Measurements from ENCODE around the gene DRAM1. TPM values are rescaled to one million over a fixed set of nuclear protein-coding genes. Genes with fewer than 3 reads are reported as not detected.

DRAM1 gene
- total and polyA plus RNA-seq, 2 donors (not counting 1 experiment from before 2014, with no cell fraction given) = 155 to 184 TPM

- TF ChIP-seq EZH2 (IDR thresholded peaks at IDR 0.05; ENCODE audit: low read length, missing control alignments) (no peak), CTCF (conservative IDR thresholded peaks at IDR 0.05 in 1 of 2, IDR thresholded peaks at IDR 0.05 in 1 of 2; ENCODE audit: low read depth in 1 of 2, low read length in 2 of 2) (peak; percentile 50 to 59)
- Histone ChIP-seq H4K20me1 (ENCODE audit: control insufficient read depth, extremely low read depth, insufficient read depth, low read length) (no peaks in the 10 kb centered on the region), H3K27me3 (ENCODE audit: control insufficient read depth, insufficient read depth, low read length) (no peaks in the 10 kb centered on the region), H2AFZ (ENCODE audit: low read length) (peak within 1 kb of the TSS; percentile 85), H3K27ac (ENCODE audit: insufficient read depth, low read length) (peak within 1 kb of the TSS; percentile 40), H3K36me3 (ENCODE audit: control insufficient read depth, insufficient read depth, low read length) (no peaks in the 10 kb centered on the region), H3K9ac (ENCODE audit: insufficient read depth, low read length) (peak within 1 kb of the TSS; percentile 58), H3K9me3 (ENCODE audit: control insufficient read depth, insufficient read depth, low read depth, low read length) (no peaks in the 10 kb centered on the region), H3K79me2 (ENCODE audit: control insufficient read depth, insufficient read depth, low read length) (peaks cover 4% of the 10 kb centered on the region), H3K4me2 (ENCODE audit: extremely low read depth, insufficient read depth, low read length) (peak within 1 kb of the TSS; percentile 80), H3K4me3 (replicated peaks in 1 of 4; ENCODE audit: control extremely low read depth in 1 of 4, insufficient read depth in 1 of 4, low read depth in 3 of 4, low read length in 4 of 4) (peak within 1 kb of the TSS; percentile 72 to 93 (median 84)), H3K4me1 (ENCODE audit: control insufficient read depth, extremely low read depth, insufficient read depth, low read length) (peaks cover 2% of the 10 kb centered on the region)
- peak; percentile 83 to 90 for DNase-seq (ENCODE audit: low read depth in 2 of 2)
Observed at GRCh38 chr12:101830367-101831325, 46.7 kb upstream of the DRAM1 start, which contains the start of gene GNPTAB. Gene GNPTAB, minus strand, starts transcription at chr12:101830959. Its CDS starts 284 bp downstream, at chr12:101830675.

- H3K4me1 ChIP-seq (ENCODE audit: control insufficient read depth, extremely low read depth, insufficient read depth, low read length) = peaks cover 2% of the 10 kb centered on the region
- no peak for TF ChIP-seq CTCF (conservative IDR thresholded peaks at IDR 0.05 in 1 of 2, IDR thresholded peaks at IDR 0.05 in 1 of 2; ENCODE audit: low read depth in 1 of 2, low read length in 2 of 2)
- H3K9me3 ChIP-seq (ENCODE audit: control insufficient read depth, insufficient read depth, low read depth, low read length) = no peaks in the 10 kb centered on the region
- no peak for DNase-seq (ENCODE audit: low read depth in 2 of 2)
- H3K4me3 ChIP-seq (replicated peaks in 1 of 4; ENCODE audit: control extremely low read depth in 1 of 4, insufficient read depth in 1 of 4, low read depth in 3 of 4, low read length in 4 of 4) = no peak overlapping the region
- no peak overlapping the region for H3K9ac ChIP-seq (ENCODE audit: insufficient read depth, low read length)
- H3K27ac ChIP-seq (ENCODE audit: insufficient read depth, low read length) = no peak overlapping the region
- no peak overlapping the region for H2AFZ ChIP-seq (ENCODE audit: low read length)
- no peaks in the 10 kb centered on the region for H4K20me1 ChIP-seq (ENCODE audit: control insufficient read depth, extremely low read depth, insufficient read depth, low read length)
- no peaks in the 10 kb centered on the region for H3K27me3 ChIP-seq (ENCODE audit: control insufficient read depth, insufficient read depth, low read length)
- no peak overlapping the region for H3K4me2 ChIP-seq (ENCODE audit: extremely low read depth, insufficient read depth, low read length)
- no peaks in the 10 kb centered on the region for H3K36me3 ChIP-seq (ENCODE audit: control insufficient read depth, insufficient read depth, low read length)
- H3K79me2 ChIP-seq (ENCODE audit: control insufficient read depth, insufficient read depth, low read length) = peaks cover 4% of the 10 kb centered on the region
Observed at GRCh38 chr12:101832030-101832429, 45.4 kb upstream of the DRAM1 start.

- no peaks in the 10 kb centered on the region for H3K4me1 ChIP-seq (ENCODE audit: control insufficient read depth, extremely low read depth, insufficient read depth, low read length)
- TF ChIP-seq CTCF (conservative IDR thresholded peaks at IDR 0.05 in 1 of 2, IDR thresholded peaks at IDR 0.05 in 1 of 2; ENCODE audit: low read depth in 1 of 2, low read length in 2 of 2) = no peak
- no peak for TF ChIP-seq EZH2 (IDR thresholded peaks at IDR 0.05; ENCODE audit: low read length, missing control alignments)
- H3K9ac ChIP-seq (ENCODE audit: insufficient read depth, low read length) = no peak overlapping the region
- H2AFZ ChIP-seq (ENCODE audit: low read length) = no peak overlapping the region
- H3K27me3 ChIP-seq (ENCODE audit: control insufficient read depth, insufficient read depth, low read length) = no peaks in the 10 kb centered on the region
- H3K36me3 ChIP-seq (ENCODE audit: control insufficient read depth, insufficient read depth, low read length) = no peaks in the 10 kb centered on the region
- no peaks in the 10 kb centered on the region for H3K79me2 ChIP-seq (ENCODE audit: control insufficient read depth, insufficient read depth, low read length)
- no peaks in the 10 kb centered on the region for H4K20me1 ChIP-seq (ENCODE audit: control insufficient read depth, extremely low read depth, insufficient read depth, low read length)
- no peak overlapping the region for H3K4me2 ChIP-seq (ENCODE audit: extremely low read depth, insufficient read depth, low read length)
- H3K4me3 ChIP-seq (replicated peaks in 1 of 4; ENCODE audit: control extremely low read depth in 1 of 4, insufficient read depth in 1 of 4, low read depth in 3 of 4, low read length in 4 of 4) = no peak overlapping the region
- H3K9me3 ChIP-seq (ENCODE audit: control insufficient read depth, insufficient read depth, low read depth, low read length) = no peaks in the 10 kb centered on the region
- no peak for DNase-seq (ENCODE audit: low read depth in 2 of 2)
- no peak overlapping the region for H3K27ac ChIP-seq (ENCODE audit: insufficient read depth, low read length)
Observed at GRCh38 chr12:101838628-101839323, 38.6 kb upstream of the DRAM1 start.

Data from fibroblast of lung (primary cell).